CD8-positive, alpha-beta memory T cell (primary cell): ENCODE measurements around the gene CPTP. TPM values are rescaled to one million over a fixed set of nuclear protein-coding genes. Genes with fewer than 3 reads are reported as not detected.

ENCODE experiments used
- CTCF ChIA-PET: fragments of 350-600 bp; sonication (Branson Sonifier 250); formaldehyde crosslinking; loops from one replicate; lab custom pipeline; 2021; ENCODE audit warnings: antibody characterized with exemption; lab: Charles Lee
- POLR2A ChIA-PET: fragments of 350-600 bp; sonication (Branson Sonifier 250); formaldehyde crosslinking; loops from one replicate; lab custom pipeline; 2021; ENCODE audit warnings: antibody characterized with exemption; lab: Charles Lee
- DNase-seq, 5 donors: peaks; one replicate each; pipeline versions ENCODE4 v3.0.0 to v3.0.0-alpha.2; 2020 to 2022; ENCODE audit warnings: mixed read lengths in 1 of 5
- H3K27ac ChIP-seq: one replicate; pipeline ENCODE4 v1.7.0; 2013; ENCODE audit warnings: low read depth, mild to moderate bottlenecking, low read length, moderate library complexity
- H3K27me3 ChIP-seq: 2 replicates; pipeline ENCODE4 v1.7.0; 2013; ENCODE audit warnings: low read length, mild to moderate bottlenecking; ENCODE audit not compliant: insufficient read depth, poor library complexity, severe bottlenecking
- H3K36me3 ChIP-seq: 2 replicates; pipeline ENCODE4 v1.7.0; 2013; ENCODE audit warnings: mild to moderate bottlenecking, low read length, moderate library complexity; ENCODE audit not compliant: insufficient read depth
- H3K4me1 ChIP-seq: 2 replicates; pipeline ENCODE4 v1.7.0; 2013; ENCODE audit warnings: mild to moderate bottlenecking, low read length, moderate library complexity; ENCODE audit not compliant: insufficient read depth
- H3K4me3 ChIP-seq: 2 replicates; pipeline ENCODE4 v1.7.0; 2013; ENCODE audit warnings: mild to moderate bottlenecking, low read length
- H3K9me3 ChIP-seq: 2 replicates; pipeline ENCODE4 v1.7.0; 2013; ENCODE audit warnings: mild to moderate bottlenecking, low read length
- H3K27ac Mint-ChIP-seq, 8 donors: one replicate each; pipeline ENCODE4 v1.8.0; 2020 to 2021; ENCODE audit warnings: mixed read lengths in 8 of 8, mild to moderate bottlenecking in 6 of 8, inconsistent platforms in 3 of 8, moderate library complexity in 3 of 8
- H3K27me3 Mint-ChIP-seq, 2 donors: one replicate each; pipeline ENCODE4 v1.8.0; 2020 to 2021; ENCODE audit warnings: mixed read lengths in 2 of 2, mild to moderate bottlenecking in 1 of 2, moderate library complexity in 1 of 2
- H3K36me3 Mint-ChIP-seq, 3 donors: one replicate each; pipeline ENCODE4 v1.8.0; 2020 to 2021; ENCODE audit warnings: mixed read lengths in 3 of 3, inconsistent platforms in 1 of 3, mild to moderate bottlenecking in 1 of 3
- H3K4me1 Mint-ChIP-seq, 3 donors: one replicate each; pipeline ENCODE4 v1.8.0; 2020 to 2021; ENCODE audit warnings: mixed read lengths in 3 of 3, inconsistent platforms in 1 of 3, mild to moderate bottlenecking in 1 of 3
- H3K4me3 Mint-ChIP-seq, 7 donors: one replicate each; pipeline ENCODE4 v1.8.0; 2020 to 2021; ENCODE audit warnings: mixed read lengths in 7 of 7, mild to moderate bottlenecking in 6 of 7, moderate library complexity in 4 of 7, inconsistent platforms in 2 of 7
- H3K9me3 Mint-ChIP-seq, 5 donors: one replicate each; pipeline ENCODE4 v1.8.0; 2020 to 2022; ENCODE audit warnings: mixed read lengths in 5 of 5, mild to moderate bottlenecking in 3 of 5, moderate library complexity in 2 of 5, inconsistent platforms in 1 of 5
- polyA plus RNA-seq: library from polyadenylated mRNA; unstranded; fragments of 300-500 nt; fragmentation: Illumina TruSeq; gene quantifications from one replicate; pipeline ENCODE4 v1.2.3, GENCODE V29; 2021
- total RNA-seq, 2 experiments: library from RNA; stranded (reverse); gene quantifications; one replicate each; pipeline ENCODE4 v1.2.3, GENCODE V29; 2021

The CPTP gene
- total and polyA plus RNA-seq, 3 experiments from 2014 or later, result 17.6 to 23.6 (median 18.3) TPM

DNA sequence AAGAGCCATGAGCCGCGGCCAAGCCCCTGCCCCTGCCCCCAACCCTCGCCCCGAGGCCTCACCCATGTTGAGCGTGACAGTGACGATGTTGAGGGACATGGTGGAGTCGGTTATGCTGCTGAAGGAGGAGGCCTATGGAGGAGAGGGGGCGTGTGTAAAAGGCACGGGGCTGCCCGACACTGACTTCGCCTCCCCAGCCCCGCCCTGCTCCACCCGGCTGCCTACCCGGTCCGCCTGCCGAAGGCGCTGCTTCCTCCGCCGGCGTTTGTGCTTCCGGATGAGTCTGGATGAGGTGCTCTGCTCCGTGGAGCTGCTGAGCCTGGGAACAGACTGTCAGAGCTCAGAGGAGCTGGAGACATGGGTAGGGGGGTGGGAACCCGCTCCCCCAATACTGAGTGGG, 15.6 kb downstream of the CPTP start:
- peaks cover 0 to 25% (median 11%) of the 10 kb centered on the region in 3 donors for H3K36me3 Mint-ChIP-seq
- POLR2A ChIA-PET, result no interaction called here
- no peaks in the 10 kb centered on the region for H3K36me3 ChIP-seq

DNA sequence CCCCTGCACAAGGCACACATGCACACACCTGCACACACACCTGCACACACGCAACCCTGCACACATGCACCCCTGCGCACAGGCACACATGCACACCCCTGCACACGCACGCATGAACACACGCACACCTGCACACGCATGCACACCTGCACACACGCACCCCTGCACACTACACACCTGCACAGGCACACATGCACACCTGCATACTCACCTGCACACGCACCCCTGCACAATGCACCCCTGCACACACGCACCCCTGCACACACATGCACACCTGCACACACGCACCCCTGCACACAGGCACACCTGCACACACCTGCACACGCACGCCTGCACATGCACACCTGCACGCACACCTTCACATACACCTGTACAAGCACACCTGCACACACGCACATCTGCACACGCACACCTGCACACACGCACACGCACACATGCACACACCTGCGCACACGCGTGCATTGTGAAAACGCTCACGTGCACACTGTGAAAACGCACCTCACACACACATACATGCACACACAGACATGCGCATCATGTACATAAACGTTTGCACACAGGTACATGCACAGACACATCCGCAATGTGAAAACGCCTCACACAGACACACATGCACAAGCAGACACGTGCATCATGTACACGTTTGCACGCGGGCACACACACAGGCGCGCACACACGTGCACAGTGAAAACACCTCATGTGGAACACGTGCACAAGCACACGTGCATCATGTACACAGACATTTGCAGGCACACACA, 16.4 kb downstream of the CPTP start:
- no peaks in the 10 kb centered on the region for H3K9me3 Mint-ChIP-seq
- ChIA-PET CTCF (no interaction called here), POLR2A (no interaction called here)
- Histone ChIP-seq H3K4me1 (no peaks in the 10 kb centered on the region), H3K4me3 (no peak overlapping the region), H3K27ac (no peak overlapping the region), H3K9me3 (no peaks in the 10 kb centered on the region), H3K36me3 (no peaks in the 10 kb centered on the region), H3K27me3 (no peaks in the 10 kb centered on the region)
- H3K36me3 Mint-ChIP-seq, result peaks cover 0 to 25% (median 11%) of the 10 kb centered on the region in 3 donors
- H3K4me1 Mint-ChIP-seq, result peaks cover 0 to 6% (median 2%) of the 10 kb centered on the region in 3 donors
- DNase-seq, result no peak
- H3K27me3 Mint-ChIP-seq, result no peaks in the 10 kb centered on the region
- no peak overlapping the region for H3K4me3 Mint-ChIP-seq
- peak overlapping the region in 2 of 8 donors; percentile 29 to 50 for H3K27ac Mint-ChIP-seq

More for the DNA sequence above, 15.6 kb downstream of the CPTP start:
- CTCF ChIA-PET, result no interaction called here
- Histone ChIP-seq H3K4me3 (no peak overlapping the region), H3K27me3 (no peaks in the 10 kb centered on the region), H3K9me3 (no peaks in the 10 kb centered on the region), H3K27ac (no peak overlapping the region), H3K4me1 (no peaks in the 10 kb centered on the region)
- no peaks in the 10 kb centered on the region for H3K27me3 Mint-ChIP-seq
- H3K4me1 Mint-ChIP-seq, result peaks cover 0 to 6% (median 0%) of the 10 kb centered on the region in 3 donors
- H3K4me3 Mint-ChIP-seq, result no peak overlapping the region
- DNase-seq, result no peak
- peak overlapping the region in 1 of 8 donors; percentile 50 for H3K27ac Mint-ChIP-seq
- H3K9me3 Mint-ChIP-seq, result no peaks in the 10 kb centered on the region

DNA sequence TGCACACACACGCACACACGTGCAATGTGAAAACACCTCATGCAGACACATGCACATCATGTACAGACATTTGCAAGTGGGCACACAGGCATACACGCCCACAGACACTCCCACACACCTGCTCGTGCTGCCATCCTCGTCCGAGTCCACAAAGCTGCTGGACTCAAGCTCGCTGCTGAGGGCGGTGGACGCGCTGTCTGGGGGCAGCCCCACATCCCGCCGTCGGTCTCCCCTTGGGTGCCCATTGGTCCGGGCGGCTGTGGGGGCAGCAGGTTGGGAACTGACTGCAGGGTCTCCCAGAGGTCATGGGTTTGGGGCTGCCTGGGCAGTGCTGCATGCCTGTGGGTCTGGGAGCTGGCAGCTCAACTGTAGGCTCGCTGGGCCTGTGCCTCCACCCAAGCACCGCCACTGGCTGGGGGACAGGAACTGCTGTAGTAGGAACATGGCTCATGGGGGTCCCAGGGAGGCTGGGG, 17.0 kb downstream of the CPTP start:
- ChIA-PET CTCF (no interaction called here), POLR2A (no interaction called here)
- H3K4me3 ChIP-seq, result no peak overlapping the region
- peaks cover under 1 to 6% (median 5%) of the 10 kb centered on the region in 3 donors for H3K4me1 Mint-ChIP-seq
- H3K9me3 Mint-ChIP-seq, result no peaks in the 10 kb centered on the region
- H3K27ac ChIP-seq, result no peak overlapping the region
- H3K36me3 Mint-ChIP-seq, result peaks cover 0 to 25% (median 11%) of the 10 kb centered on the region in 3 donors
- no peaks in the 10 kb centered on the region for H3K36me3 ChIP-seq
- H3K9me3 ChIP-seq, result no peaks in the 10 kb centered on the region
- no peaks in the 10 kb centered on the region for H3K27me3 ChIP-seq
- no peak for DNase-seq
- H3K4me3 Mint-ChIP-seq, result no peak overlapping the region
- peaks cover 1% of the 10 kb centered on the region for H3K4me1 ChIP-seq
- no peaks in the 10 kb centered on the region for H3K27me3 Mint-ChIP-seq
- no peak overlapping the region for H3K27ac Mint-ChIP-seq

DNA sequence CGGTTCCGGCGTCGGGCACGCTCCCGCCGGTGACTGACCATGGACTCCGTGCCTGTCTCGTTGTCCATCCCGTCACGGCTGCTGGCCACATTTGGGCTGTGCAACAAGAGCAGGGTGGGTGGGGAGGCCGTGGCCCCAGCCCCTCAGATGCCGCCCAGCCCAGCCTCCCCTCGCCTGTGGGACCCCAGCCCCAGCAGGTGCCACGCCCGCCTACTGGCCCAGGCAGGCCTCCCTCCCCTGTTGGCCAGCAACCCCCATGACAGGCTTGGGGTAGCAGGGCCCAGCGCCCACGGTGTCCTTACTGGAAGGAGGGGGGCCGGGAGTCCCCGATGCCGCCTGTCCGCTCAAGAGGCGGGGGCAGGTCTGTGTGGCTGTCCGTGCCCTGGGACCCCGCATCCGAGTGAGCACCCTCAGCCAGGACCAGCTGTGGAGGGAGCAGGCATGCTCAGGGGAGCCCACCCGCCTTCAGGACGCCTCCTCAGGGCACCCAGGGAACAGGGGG, 17.5 kb downstream of the CPTP start:
- Mint-ChIP-seq H3K27ac (no peak overlapping the region), H3K9me3 (no peaks in the 10 kb centered on the region), H3K36me3 (peaks cover 0 to 25% (median 11%) of the 10 kb centered on the region in 3 donors), H3K27me3 (no peaks in the 10 kb centered on the region), H3K4me3 (no peak overlapping the region), H3K4me1 (peaks cover 5 to 10% (median 6%) of the 10 kb centered on the region in 3 donors)
- ChIA-PET POLR2A (no interaction called here), CTCF (no interaction called here)
- Histone ChIP-seq H3K9me3 (no peaks in the 10 kb centered on the region), H3K4me1 (peaks cover 3% of the 10 kb centered on the region), H3K27me3 (no peaks in the 10 kb centered on the region), H3K36me3 (no peaks in the 10 kb centered on the region), H3K4me3 (no peak overlapping the region), H3K27ac (no peak overlapping the region)
- no peak for DNase-seq

DNA sequence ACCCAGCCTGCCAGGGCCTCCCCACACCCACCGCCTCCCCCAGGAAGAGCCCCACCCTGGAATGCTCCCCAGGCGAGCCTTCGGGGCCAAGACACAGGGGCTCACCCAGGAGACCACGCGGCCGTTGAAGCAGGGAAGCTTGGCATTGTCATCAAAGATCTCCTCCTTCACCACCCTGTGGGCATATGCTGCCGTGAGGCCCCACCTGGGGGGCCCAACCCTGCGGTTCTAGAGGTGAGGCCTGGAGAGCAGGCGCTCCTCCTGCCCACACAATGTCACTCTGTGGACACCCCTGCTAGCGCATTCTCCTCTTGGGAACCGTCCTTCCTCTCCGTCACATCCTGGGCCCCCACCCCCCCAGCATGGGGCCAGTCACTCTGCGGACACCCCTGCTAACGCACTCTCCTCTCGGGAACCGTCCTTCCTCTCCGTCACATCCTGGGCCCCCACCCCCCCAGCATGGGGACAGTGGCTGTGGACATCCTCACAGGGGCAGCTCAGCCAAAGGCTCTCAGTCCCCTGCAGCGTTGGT, 18.0 kb downstream of the CPTP start:
- peaks cover 8% of the 10 kb centered on the region for H3K4me1 ChIP-seq
- Mint-ChIP-seq H3K4me1 (peaks cover 10 to 15% (median 11%) of the 10 kb centered on the region in 3 donors), H3K27me3 (no peaks in the 10 kb centered on the region), H3K4me3 (no peak overlapping the region), H3K36me3 (peaks cover 0 to 25% (median 11%) of the 10 kb centered on the region in 3 donors), H3K9me3 (no peaks in the 10 kb centered on the region), H3K27ac (no peak overlapping the region)
- POLR2A ChIA-PET, result no interaction called here
- no peaks in the 10 kb centered on the region for H3K36me3 ChIP-seq
- H3K4me3 ChIP-seq, result no peak overlapping the region
- H3K27me3 ChIP-seq, result no peaks in the 10 kb centered on the region
- no peaks in the 10 kb centered on the region for H3K9me3 ChIP-seq
- H3K27ac ChIP-seq, result no peak overlapping the region
- CTCF ChIA-PET, result no interaction called here
- no peak for DNase-seq

DNA sequence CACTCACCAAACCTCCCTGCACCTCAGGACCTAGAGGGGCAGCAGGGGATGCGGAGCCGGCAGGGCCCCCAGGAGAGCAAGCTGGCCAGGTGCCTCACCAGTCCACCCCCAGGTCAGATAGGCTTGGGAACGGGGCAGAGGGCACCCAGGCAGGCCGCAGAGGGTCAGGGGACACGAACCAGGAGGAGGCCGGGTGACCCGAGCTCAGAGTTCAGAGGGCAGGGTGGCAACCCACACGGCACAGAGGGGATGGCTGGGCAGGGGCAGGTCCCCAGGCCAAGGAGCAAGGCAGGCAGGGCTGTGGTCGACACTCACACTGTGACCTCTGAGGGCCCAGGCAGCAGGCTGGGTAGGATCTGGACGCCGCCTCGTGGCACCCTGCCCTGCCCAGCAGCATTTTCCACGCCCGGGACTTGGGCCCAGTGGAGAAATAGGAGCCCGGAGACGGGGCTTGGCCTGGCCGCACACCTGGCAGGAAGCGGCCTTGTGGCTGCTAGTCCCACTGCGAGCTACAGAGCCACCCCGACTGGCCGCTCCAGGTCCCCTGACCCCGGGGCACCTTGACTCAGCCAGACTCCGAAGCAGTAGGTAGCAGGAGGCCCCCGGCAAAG, 19.3 kb downstream of the CPTP start:
- no peak for DNase-seq
- H3K9me3 ChIP-seq, result no peaks in the 10 kb centered on the region
- peaks cover 16% of the 10 kb centered on the region for H3K4me1 ChIP-seq
- no peaks in the 10 kb centered on the region for H3K36me3 ChIP-seq
- CTCF ChIA-PET, result no interaction called here
- no peaks in the 10 kb centered on the region for H3K27me3 ChIP-seq
- H3K27ac ChIP-seq, result no peak overlapping the region
- Mint-ChIP-seq H3K27me3 (no peaks in the 10 kb centered on the region), H3K9me3 (no peaks in the 10 kb centered on the region), H3K4me1 (peaks cover 11 to 22% (median 11%) of the 10 kb centered on the region in 3 donors), H3K36me3 (peaks cover 0 to 19% (median 9%) of the 10 kb centered on the region in 3 donors), H3K27ac (no peak overlapping the region), H3K4me3 (no peak overlapping the region)
- POLR2A ChIA-PET, result no interaction called here
- no peak overlapping the region for H3K4me3 ChIP-seq

DNA sequence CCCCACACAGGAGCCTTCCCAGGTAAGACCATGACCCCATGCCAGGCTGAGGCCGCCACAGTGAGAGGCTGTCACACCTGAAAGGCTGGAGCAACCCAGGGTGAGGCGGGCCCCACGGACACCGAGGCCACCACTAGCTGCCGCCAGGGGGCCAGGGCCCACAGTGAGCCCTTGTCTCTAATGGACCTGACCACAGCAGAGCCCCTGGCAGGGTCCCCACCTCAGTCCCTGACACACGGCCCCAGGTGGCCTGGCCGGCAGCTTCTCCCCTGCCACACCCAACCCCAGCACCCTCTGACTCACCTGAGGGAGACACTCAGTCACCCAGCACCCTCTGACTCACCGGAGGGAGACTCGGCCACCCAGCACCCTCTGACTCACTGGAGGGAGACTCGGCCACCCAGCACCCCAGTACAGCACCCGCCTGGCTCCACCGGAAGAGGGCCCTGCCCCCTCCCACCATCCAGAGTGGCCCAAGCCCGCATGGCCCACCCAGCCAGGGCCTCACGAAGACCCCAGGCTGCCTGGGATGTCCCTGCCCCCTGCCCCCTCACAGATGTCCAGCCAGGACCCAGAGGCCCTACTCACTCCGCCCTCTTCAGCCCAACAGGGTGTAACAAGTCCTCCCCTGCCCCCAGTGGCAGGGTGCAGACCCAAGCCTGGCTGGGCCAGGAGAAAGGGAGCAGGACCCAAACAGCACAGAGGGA, 20.2 kb downstream of the CPTP start:
- Histone ChIP-seq H3K27ac (no peak overlapping the region), H3K4me1 (peaks cover 16% of the 10 kb centered on the region), H3K9me3 (no peaks in the 10 kb centered on the region), H3K27me3 (no peaks in the 10 kb centered on the region), H3K36me3 (no peaks in the 10 kb centered on the region), H3K4me3 (no peak overlapping the region)
- H3K27ac Mint-ChIP-seq, result peak overlapping the region in 1 of 8 donors; percentile 65
- H3K4me1 Mint-ChIP-seq, result peaks cover 11 to 22% (median 11%) of the 10 kb centered on the region in 3 donors
- ChIA-PET POLR2A (no interaction called here), CTCF (no interaction called here)
- H3K27me3 Mint-ChIP-seq, result no peaks in the 10 kb centered on the region
- H3K4me3 Mint-ChIP-seq, result no peak overlapping the region
- H3K9me3 Mint-ChIP-seq, result no peaks in the 10 kb centered on the region
- H3K36me3 Mint-ChIP-seq, result peaks cover 0 to 14% (median 9%) of the 10 kb centered on the region in 3 donors
- DNase-seq, result no peak
